SU-DHL-6 (cell line): ENCODE data around the gene ANXA1.

Experiments used
- H2AFZ ChIP-seq: fragments of 200-600 bp; sonication (generic); 2 replicates; pipeline ENCODE4 v1.6.1; 2014; ENCODE audit warnings: low read depth, mild to moderate bottlenecking, moderate library complexity, mixed read lengths, antibody characterized with exemption, low read length; ENCODE audit not compliant: severe bottlenecking
- H3F3A ChIP-seq: fragments of 200-600 bp; shearing (Covaris generic); 2 replicates; pipeline ENCODE4 v1.6.0; 2016; ENCODE audit warnings: antibody characterized with exemption, mild to moderate bottlenecking; ENCODE audit not compliant: insufficient read depth
- H3K27ac ChIP-seq: fragments of 200-600 bp; sonication (generic); 2 replicates; pipeline ENCODE4 v1.5.1; 2016; ENCODE audit warnings: low read depth, mild to moderate bottlenecking, low read length, moderate library complexity, mixed read lengths
- H3K27me3 ChIP-seq: fragments of 200-600 bp; sonication (generic), shearing (Covaris generic); 2 replicates; pipeline ENCODE4 v1.6.0; 2014; ENCODE audit warnings: mild to moderate bottlenecking, low read length
- H3K36me3 ChIP-seq: fragments of 200-600 bp; sonication (generic); 2 replicates; pipeline ENCODE4 v1.6.1; 2014; ENCODE audit warnings: mild to moderate bottlenecking, low read length, mixed read lengths
- H3K4me2 ChIP-seq: fragments of 300-600, 200-600 bp; shearing (Covaris generic), sonication (generic); 2 replicates; pipeline ENCODE4 v1.6.0; 2014; ENCODE audit warnings: low read length, low read depth, mild to moderate bottlenecking; ENCODE audit not compliant: poor library complexity, severe bottlenecking
- H3K4me3 ChIP-seq: fragments of 200-600 bp; sonication (generic); 2 replicates; pipeline ENCODE4 v1.5.1; 2014; ENCODE audit warnings: antibody characterized with exemption, low read length, mild to moderate bottlenecking, mixed read lengths; ENCODE audit not compliant: insufficient read depth, poor library complexity, severe bottlenecking
- H3K79me2 ChIP-seq: fragments of 200-600 bp; sonication (generic); 2 replicates; pipeline ENCODE4 v1.6.1; 2014; ENCODE audit warnings: mild to moderate bottlenecking, low read length, moderate library complexity; ENCODE audit not compliant: insufficient read depth
- H3K9ac ChIP-seq: fragments of 200-600 bp; sonication (generic); 2 replicates; pipeline ENCODE4 v1.7.0; 2014; ENCODE audit warnings: mild to moderate bottlenecking, low read length
- H3K9me2 ChIP-seq: fragments of 200-600 bp; sonication (generic); replicated peaks from 2 replicates; pipeline ENCODE4 v1.6.1; 2014; ENCODE audit warnings: low read length; ENCODE audit not compliant: insufficient read depth
- H3K9me3 ChIP-seq: fragments of 200-600 bp; sonication (generic); 2 replicates; pipeline ENCODE4 v1.6.1; 2014; ENCODE audit warnings: low read length, mixed read lengths; ENCODE audit not compliant: insufficient read depth
- H4K20me1 ChIP-seq: fragments of 200-600 bp; sonication (generic); 2 replicates; pipeline ENCODE4 v1.6.1; 2014; ENCODE audit warnings: low read depth, mild to moderate bottlenecking, antibody characterized with exemption, low read length, moderate library complexity, mixed read lengths
- EZH2phosphoT487 ChIP-seq: fragments of 200-600 bp; sonication (generic), shearing (Covaris generic); conservative IDR thresholded peaks from 2 replicates; pipeline ENCODE4 v1.6.1; 2018; ENCODE audit warnings: mild to moderate bottlenecking, antibody characterized with exemption, low read length, moderate library complexity, mixed read lengths
- TF ChIP-seq, protein P1 (sequence below): fragments of 200-600 bp; sonication (generic); IDR thresholded peaks from one replicate; pipeline ENCODE4 v1.5.1; 2017; ENCODE audit warnings: antibody characterized with exemption, mild to moderate bottlenecking, low read length, moderate library complexity; ENCODE audit not compliant: insufficient read depth, poor library complexity, severe bottlenecking

Gene ANXA1

DNA sequence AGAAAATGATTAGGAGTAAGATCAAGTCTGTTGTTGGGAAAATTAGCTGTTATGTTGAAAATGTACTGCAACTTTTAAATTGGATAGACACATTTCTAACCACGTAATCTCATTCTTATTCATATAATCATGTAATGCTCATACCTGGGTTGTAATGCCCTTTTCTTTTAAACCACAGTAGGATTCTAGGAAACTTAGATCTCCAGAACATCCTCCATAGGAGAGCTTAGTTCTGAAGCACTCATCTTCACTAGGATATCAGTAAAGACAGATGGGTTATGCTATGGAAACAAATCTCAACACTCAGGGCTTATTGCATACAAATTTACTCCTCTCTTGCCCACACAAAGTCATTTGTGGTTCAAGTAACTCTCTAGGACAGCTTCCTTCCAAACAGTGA, 34.8 kb upstream of the ANXA1 start:
- TF ChIP-seq, protein P1, sequence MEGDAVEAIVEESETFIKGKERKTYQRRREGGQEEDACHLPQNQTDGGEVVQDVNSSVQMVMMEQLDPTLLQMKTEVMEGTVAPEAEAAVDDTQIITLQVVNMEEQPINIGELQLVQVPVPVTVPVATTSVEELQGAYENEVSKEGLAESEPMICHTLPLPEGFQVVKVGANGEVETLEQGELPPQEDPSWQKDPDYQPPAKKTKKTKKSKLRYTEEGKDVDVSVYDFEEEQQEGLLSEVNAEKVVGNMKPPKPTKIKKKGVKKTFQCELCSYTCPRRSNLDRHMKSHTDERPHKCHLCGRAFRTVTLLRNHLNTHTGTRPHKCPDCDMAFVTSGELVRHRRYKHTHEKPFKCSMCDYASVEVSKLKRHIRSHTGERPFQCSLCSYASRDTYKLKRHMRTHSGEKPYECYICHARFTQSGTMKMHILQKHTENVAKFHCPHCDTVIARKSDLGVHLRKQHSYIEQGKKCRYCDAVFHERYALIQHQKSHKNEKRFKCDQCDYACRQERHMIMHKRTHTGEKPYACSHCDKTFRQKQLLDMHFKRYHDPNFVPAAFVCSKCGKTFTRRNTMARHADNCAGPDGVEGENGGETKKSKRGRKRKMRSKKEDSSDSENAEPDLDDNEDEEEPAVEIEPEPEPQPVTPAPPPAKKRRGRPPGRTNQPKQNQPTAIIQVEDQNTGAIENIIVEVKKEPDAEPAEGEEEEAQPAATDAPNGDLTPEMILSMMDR, result no peak
- no peak for TF ChIP-seq EZH2phosphoT487

DNA sequence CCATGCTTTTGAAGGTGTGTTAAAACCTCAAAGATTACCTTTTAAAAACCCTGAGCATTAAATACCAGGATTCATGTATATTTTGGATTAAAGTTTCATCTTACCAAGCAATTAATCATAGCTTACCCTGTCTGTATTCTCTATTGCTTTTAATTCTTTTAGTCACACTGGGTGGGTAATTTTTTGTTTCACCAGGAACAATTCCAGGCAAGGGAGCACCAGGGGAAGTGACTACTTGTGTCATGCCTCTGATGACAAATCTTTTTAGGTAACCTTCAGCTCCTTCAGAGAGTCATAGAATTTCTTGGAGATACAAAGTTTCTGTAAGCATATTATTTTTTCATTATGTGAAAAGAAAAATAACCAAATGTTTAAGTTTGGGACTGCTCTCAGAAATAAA, 33.4 kb upstream of the ANXA1 start:
- H3K27me3 ChIP-seq, result no peaks in the 10 kb centered on the region
- no peaks in the 10 kb centered on the region for H3F3A ChIP-seq
- H3K79me2 ChIP-seq, result no peaks in the 10 kb centered on the region
- no peak overlapping the region for H3K4me3 ChIP-seq
- no peak overlapping the region for H2AFZ ChIP-seq
- no peaks in the 10 kb centered on the region for H3K9me3 ChIP-seq
- no peaks in the 10 kb centered on the region for H3K36me3 ChIP-seq
- H3K9me2 ChIP-seq, result no peaks in the 10 kb centered on the region
- TF ChIP-seq EZH2phosphoT487, result no peak
- TF ChIP-seq, protein P1, result no peak
- no peak overlapping the region for H3K9ac ChIP-seq
- no peak overlapping the region for H3K27ac ChIP-seq
- H4K20me1 ChIP-seq, result no peaks in the 10 kb centered on the region
- no peak overlapping the region for H3K4me2 ChIP-seq

More for the DNA sequence above, 34.8 kb upstream of the ANXA1 start:
- H3K9me3 ChIP-seq, result no peaks in the 10 kb centered on the region
- no peaks in the 10 kb centered on the region for H4K20me1 ChIP-seq
- H3K4me3 ChIP-seq, result no peak overlapping the region
- H3K36me3 ChIP-seq, result no peaks in the 10 kb centered on the region
- H3K4me2 ChIP-seq, result no peak overlapping the region
- no peak overlapping the region for H3K27ac ChIP-seq
- no peaks in the 10 kb centered on the region for H3K9me2 ChIP-seq
- no peak overlapping the region for H2AFZ ChIP-seq
- no peaks in the 10 kb centered on the region for H3F3A ChIP-seq
- no peak overlapping the region for H3K9ac ChIP-seq
- H3K27me3 ChIP-seq, result no peaks in the 10 kb centered on the region
- no peaks in the 10 kb centered on the region for H3K79me2 ChIP-seq

DNA sequence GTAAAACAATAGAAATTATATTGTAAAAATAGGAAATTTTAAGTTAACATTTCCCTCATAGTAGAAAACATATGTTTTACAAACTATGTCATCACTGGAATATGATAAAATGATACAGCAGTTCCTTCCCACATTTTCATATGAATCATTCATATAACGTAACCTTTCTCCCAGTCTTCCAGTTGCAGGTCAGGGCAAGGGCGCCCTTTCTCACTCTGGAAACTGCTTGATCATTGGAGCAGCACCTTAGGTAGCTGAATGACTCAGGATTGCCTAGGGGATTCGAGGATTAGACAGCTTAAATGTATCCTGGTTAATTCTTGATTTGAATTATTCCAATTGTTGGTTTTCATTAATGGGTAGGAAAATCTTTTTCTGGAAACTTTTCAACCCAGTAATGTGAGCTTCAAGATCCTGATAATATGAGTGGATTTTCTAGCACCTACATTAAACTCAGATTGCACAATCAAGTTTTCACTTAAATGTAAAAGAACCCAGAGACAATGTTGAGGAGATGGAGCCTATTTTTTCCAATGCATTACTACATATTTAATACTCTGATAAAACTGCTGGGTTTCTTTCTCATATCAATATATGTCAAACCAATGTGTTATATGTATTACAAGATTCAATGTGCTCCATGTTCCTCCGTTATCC, 32.6 kb upstream of the ANXA1 start:
- no peak overlapping the region for H3K27ac ChIP-seq
- H3K36me3 ChIP-seq, result no peaks in the 10 kb centered on the region
- no peaks in the 10 kb centered on the region for H3K9me3 ChIP-seq
- H3K27me3 ChIP-seq, result no peaks in the 10 kb centered on the region
- no peak overlapping the region for H3K9ac ChIP-seq
- no peaks in the 10 kb centered on the region for H4K20me1 ChIP-seq
- no peak overlapping the region for H2AFZ ChIP-seq
- no peak overlapping the region for H3K4me3 ChIP-seq
- H3K4me2 ChIP-seq, result no peak overlapping the region
- TF ChIP-seq, protein P1, result no peak
- no peak for TF ChIP-seq EZH2phosphoT487
- H3F3A ChIP-seq, result no peaks in the 10 kb centered on the region
- no peaks in the 10 kb centered on the region for H3K9me2 ChIP-seq
- H3K79me2 ChIP-seq, result no peaks in the 10 kb centered on the region
